Endothelial cell of umbilical vein (primary cell): ENCODE results near the gene ALKBH5. TPM values are rescaled to one million over a fixed set of nuclear protein-coding genes. Genes with fewer than 3 reads are reported as not detected.

Experiments used
- BruUV-seq: library from RNA; stranded (reverse); fragments of 400-500 nt; replicated peaks from 2 replicates; lab custom pipeline; 2021; lab: Mats Ljungman, UMichigan
- CTCF ChIA-PET: fragments of 300-600, 350-600 bp; sonication (Branson Sonifier 250); formaldehyde crosslinking; loops from one replicate; lab custom pipeline; 2021; ENCODE audit warnings: antibody characterized with exemption, inconsistent platforms; lab: Charles Lee
- POLR2A ChIA-PET: fragments of 300-600, 350-600 bp; sonication (Branson Sonifier 250); formaldehyde crosslinking; loops from one replicate; lab custom pipeline; 2021; ENCODE audit warnings: antibody characterized with exemption, inconsistent platforms; lab: Charles Lee
- DNase-seq: peaks from one replicate; pipeline ENCODE4 v3.0.0-alpha.2; 2011; ENCODE audit warnings: low read depth, low spot score
- FAIRE-seq: peaks from 2 replicates; lab custom pipeline; 2011; peaks lifted over from hg19 to GRCh38; lab: Jason Lieb, UNC
- H2AFZ ChIP-seq: 2 replicates; pipeline ENCODE4 v1.6.0; 2012; ENCODE audit warnings: low read depth, low read length, control low read depth, inconsistent platforms
- H3K27ac ChIP-seq: 2 replicates; pipeline ENCODE4 v1.5.1; 2011; ENCODE audit warnings: low read depth, mild to moderate bottlenecking, control low read depth, low read length, moderate library complexity; ENCODE audit not compliant: insufficient read depth
- H3K27me3 ChIP-seq, 2 experiments: 2 replicates each; pipeline versions ENCODE4 v1.6.0 to v1.6.1; 2011; ENCODE audit warnings: low read length in 2 of 2, mixed read lengths in 1 of 2; ENCODE audit not compliant: control insufficient read depth in 2 of 2, insufficient read depth in 2 of 2
- H3K36me3 ChIP-seq, 2 experiments: 2 replicates in 1 of 2; 3 replicates in 1 of 2; pipeline ENCODE4 v1.5.1; 2011; ENCODE audit warnings: low read length in 2 of 2, mild to moderate bottlenecking in 1 of 2, moderate library complexity in 1 of 2; ENCODE audit not compliant: control insufficient read depth in 2 of 2, insufficient read depth in 2 of 2; ENCODE audit errors: extremely low read depth in 1 of 2
- H3K4me1 ChIP-seq: 3 replicates; pipeline ENCODE4 v1.5.1; 2011; ENCODE audit warnings: mild to moderate bottlenecking, low read length; ENCODE audit not compliant: control insufficient read depth, insufficient read depth; ENCODE audit errors: extremely low read depth
- H3K4me2 ChIP-seq: 2 replicates; pipeline ENCODE4 v1.6.1; 2011; ENCODE audit warnings: low read length, control low read depth, mixed read lengths; ENCODE audit not compliant: insufficient read depth
- H3K4me3 ChIP-seq, 3 experiments: fragments of 200-600 bp in 1 of 3; sonication (generic), shearing (Covaris generic) in 1 of 3; replicated peaks in 1 of 3; 2 replicates each; pipeline ENCODE4 v1.5.1; 2011 to 2016; ENCODE audit warnings: control low read depth in 3 of 3, low read length in 3 of 3, mild to moderate bottlenecking in 2 of 3, inconsistent platforms in 1 of 3, low read depth in 1 of 3, moderate library complexity in 1 of 3; ENCODE audit not compliant: insufficient read depth in 1 of 3
- H3K79me2 ChIP-seq: 2 replicates; pipeline ENCODE4 v1.6.0; 2012; ENCODE audit warnings: low read length, inconsistent platforms; ENCODE audit not compliant: control insufficient read depth, insufficient read depth
- H3K9ac ChIP-seq: replicated peaks from 2 replicates; pipeline ENCODE3; 2011; ENCODE audit warnings: low read length, control low read depth; ENCODE audit not compliant: insufficient read depth; ENCODE audit errors: extremely low read depth
- H3K9me1 ChIP-seq: replicated peaks from 3 replicates; pipeline ENCODE4 v1.6.0; 2011; ENCODE audit warnings: mild to moderate bottlenecking, low read length; ENCODE audit not compliant: control insufficient read depth, insufficient read depth; ENCODE audit errors: extremely low read depth
- H3K9me3 ChIP-seq: replicated peaks from 2 replicates; pipeline ENCODE4 v1.5.1; 2012; ENCODE audit warnings: low read length, inconsistent platforms; ENCODE audit not compliant: control insufficient read depth, insufficient read depth
- H4K20me1 ChIP-seq: replicated peaks from 2 replicates; pipeline ENCODE3; 2011; ENCODE audit warnings: mild to moderate bottlenecking, low read length; ENCODE audit not compliant: control insufficient read depth, insufficient read depth; ENCODE audit errors: extremely low read depth
- CTCF ChIP-seq, 2 donors: IDR thresholded peaks; 1 replicate in 1 of 2; 2 replicates in 1 of 2; pipeline ENCODE4 v1.5.1; 2011; ENCODE audit warnings: low read length in 2 of 2, mild to moderate bottlenecking in 2 of 2, moderate library complexity in 2 of 2, control low read depth in 1 of 2, inconsistent platforms in 1 of 2, low read depth in 1 of 2; ENCODE audit not compliant: insufficient read depth in 1 of 2; ENCODE audit errors: extremely low read depth in 1 of 2
- EZH2 ChIP-seq: IDR thresholded peaks from 2 replicates; pipeline ENCODE4 v1.6.1; 2012; ENCODE audit warnings: borderline replicate concordance, low read depth, mild to moderate bottlenecking, moderate library complexity, low read length, inconsistent platforms; ENCODE audit not compliant: severe bottlenecking
- FOS ChIP-seq: IDR thresholded peaks from 2 replicates; pipeline ENCODE4 v1.6.1; 2011; ENCODE audit warnings: mild to moderate bottlenecking, low read length, moderate library complexity, borderline replicate concordance; ENCODE audit not compliant: insufficient read depth
- GATA2 ChIP-seq: IDR thresholded peaks from 2 replicates; pipeline ENCODE4 v1.7.0; 2011; ENCODE audit warnings: low read depth, mild to moderate bottlenecking, moderate library complexity, mixed read lengths, low read length; ENCODE audit not compliant: insufficient read length, insufficient read depth
- JUN ChIP-seq: IDR thresholded peaks from 2 replicates; pipeline ENCODE4 v1.6.1; 2011; ENCODE audit warnings: borderline replicate concordance, low read depth; ENCODE audit not compliant: insufficient read length, insufficient read depth
- MYC ChIP-seq: IDR thresholded peaks from one replicate; pipeline ENCODE4 v1.6.1; 2011; ENCODE audit warnings: mild to moderate bottlenecking, low read depth, low read length
- POLR2A ChIP-seq: IDR thresholded peaks from 2 replicates; pipeline ENCODE4 v1.6.1; 2012; ENCODE audit warnings: low read depth, mild to moderate bottlenecking, control low read depth, low read length
- POLR2AphosphoS5 ChIP-seq: IDR thresholded peaks from 2 replicates; pipeline ENCODE4 v1.6.1; 2012; ENCODE audit warnings: low read depth, mild to moderate bottlenecking, control low read depth, low read length, moderate library complexity; ENCODE audit not compliant: insufficient read depth
- dilution Hi-C: fragments of 300-500 bp; cut with MboI; formaldehyde crosslinking; loops from one replicate; pipeline ENCODE4 v1.15.0; 2019; ENCODE audit warnings: low sequenced_read_pairs; ENCODE audit not compliant: extremely low pct_ligation_motif_present
- intact Hi-C: fragments of 100-400 bp; cut with micrococcal nuclease; formaldehyde crosslinking; loops from one replicate; pipeline ENCODE4 v1.10.0; 2022
- polyA plus RNA-seq, 4 experiments: library from polyadenylated mRNA; depleted of rRNA in 3 of 4; stranded (reverse) in 3 of 4; unstranded in 1 of 4; fragments of >200 nt; gene quantifications; 2 replicates each; pipeline versions ENCODE4 v1.2.1 to v1.2.3, GENCODE V29; 2011 to 2012; ENCODE audit warnings: missing spikeins in 1 of 4
- total RNA-seq: library from RNA; stranded (reverse); gene quantifications from 2 replicates; pipeline ENCODE4 v1.2.3, GENCODE V29; 2021
- TF ChIP-seq, protein P1 (sequence below): IDR thresholded peaks from 2 replicates; pipeline ENCODE4 v1.6.1; 2011; ENCODE audit not compliant: insufficient read depth, insufficient read length

The ALKBH5 gene
- total and polyA plus RNA-seq, 2 donors (not counting 3 experiments of a cell fraction or from before 2014, with no cell fraction given) = 55.3 to 71.0 TPM

- Histone ChIP-seq H3K4me1 (peaks cover 23% of the 10 kb centered on the region), H3K9me3 (no peaks in the 10 kb centered on the region), H4K20me1 (no peaks in the 10 kb centered on the region), H3K27ac (no peak overlapping the region), H3K27me3 (no peaks in the 10 kb centered on the region), H3K79me2 (peaks cover 3% of the 10 kb centered on the region), H3K36me3 (peaks cover 12 to 65% of the 10 kb centered on the region in 2 experiments), H3K4me2 (no peak overlapping the region), H3K9me1 (no peaks in the 10 kb centered on the region), H3K9ac (no peak overlapping the region), H2AFZ (no peak overlapping the region), H3K4me3 (no peak overlapping the region)
- intact Hi-C loops (no loop called here), dilution Hi-C loops (no loop called here)
- BruUV-seq = no TSS peak
- POLR2A ChIA-PET = no interaction called here
- TF ChIP-seq POLR2A = no peak
- no peak for TF ChIP-seq CTCF (IDR thresholded peaks at IDR 0.05; ENCODE audit: extremely low read depth in 1 of 2, insufficient read depth in 1 of 2, low read depth in 1 of 2, low read length in 2 of 2)
- no peak for TF ChIP-seq JUN
- no peak for TF ChIP-seq MYC
- TF ChIP-seq EZH2 = no peak
- TF ChIP-seq POLR2AphosphoS5 = no peak
- TF ChIP-seq FOS = no peak
- TF ChIP-seq GATA2 = no peak
- TF ChIP-seq, protein P1, sequence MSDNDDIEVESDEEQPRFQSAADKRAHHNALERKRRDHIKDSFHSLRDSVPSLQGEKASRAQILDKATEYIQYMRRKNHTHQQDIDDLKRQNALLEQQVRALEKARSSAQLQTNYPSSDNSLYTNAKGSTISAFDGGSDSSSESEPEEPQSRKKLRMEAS = no peak
- no peak for DNase-seq
- CTCF ChIA-PET = no interaction called here
- FAIRE-seq = no peak
Observed at GRCh38 chr17:18250708-18251107, 67.1 kb downstream of the ALKBH5 start.
